SHP77 treated with DMSO at 0.1 percent for 48 hours (cell line): ENCODE measurements around the gene COMMD10.
"Not testable (repeated sequence)": the region's sequence is repeated elsewhere in the genome, so short reads cannot be mapped to it uniquely, and the experiment has no call there.

ENCODE experiments used
- DNase-seq: peaks from one replicate; lab custom pipeline; 2025; lab: John Stamatoyannopoulos, UW

COMMD10 gene

DNA sequence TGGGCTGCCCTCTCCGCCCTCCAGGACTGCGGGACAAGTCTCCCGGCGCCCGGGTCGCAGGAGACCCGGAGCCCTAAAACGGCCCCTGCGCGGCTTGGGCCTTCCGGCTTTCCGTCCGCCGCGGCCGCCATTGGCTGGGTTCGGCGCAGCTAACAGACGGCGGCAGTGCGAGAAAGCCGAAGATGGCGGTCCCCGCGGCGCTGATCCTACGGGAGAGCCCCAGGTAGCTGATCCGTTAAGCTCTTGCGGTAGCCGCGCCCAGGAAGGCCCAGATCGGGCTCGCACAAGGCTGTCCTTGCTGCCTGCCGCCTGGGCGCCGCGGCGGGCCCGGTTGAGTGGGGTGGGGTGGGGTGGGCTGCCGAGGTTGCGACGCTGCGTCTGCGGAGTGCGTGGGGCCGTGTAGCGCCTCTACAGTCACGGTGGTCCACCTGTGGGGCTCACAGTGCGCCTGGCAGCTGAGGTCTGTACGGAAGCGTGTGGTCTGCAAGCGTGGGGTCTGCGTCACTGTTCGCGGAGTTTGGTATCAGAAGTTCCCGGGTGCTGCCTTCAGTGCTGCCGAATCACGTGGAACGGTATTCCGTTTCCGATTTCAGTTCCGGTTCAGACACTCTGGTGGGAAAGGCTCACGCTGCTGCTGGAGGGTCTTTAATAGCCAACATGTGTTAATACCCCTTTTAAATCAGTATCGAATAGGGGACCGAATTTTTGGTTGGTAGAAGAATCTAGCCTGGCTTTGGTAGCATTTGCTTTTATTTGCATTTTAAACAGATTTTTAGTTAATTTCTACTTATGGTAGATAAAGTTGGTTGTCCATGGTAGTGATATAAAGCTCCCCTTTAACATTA, at the start of gene COMMD10:
TSS of gene COMMD10 (plus strand) at position 155 of the 845 bp plus-strand sequence.
- DNase-seq: peak; percentile 43

DNA sequence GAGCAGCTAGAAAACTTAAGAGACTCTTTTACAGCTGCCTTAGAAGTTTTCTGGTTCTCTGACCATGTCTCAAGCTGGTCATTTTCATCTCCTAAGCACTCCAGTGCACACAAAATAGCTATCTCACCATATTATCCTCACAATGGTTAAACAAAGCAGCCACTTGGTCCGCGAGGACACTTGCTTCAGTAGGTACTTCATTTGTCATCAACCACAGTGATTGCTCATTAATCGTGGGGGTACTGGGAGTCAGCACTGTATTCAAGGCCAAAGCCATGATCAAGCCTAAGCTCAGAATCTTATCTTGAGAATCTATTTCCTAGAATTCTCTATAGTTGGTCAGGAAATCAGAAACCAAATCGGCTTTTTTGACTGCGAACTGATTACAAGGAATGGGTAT, 49.7 kb upstream of the COMMD10 start:
- no peak for DNase-seq

DNA sequence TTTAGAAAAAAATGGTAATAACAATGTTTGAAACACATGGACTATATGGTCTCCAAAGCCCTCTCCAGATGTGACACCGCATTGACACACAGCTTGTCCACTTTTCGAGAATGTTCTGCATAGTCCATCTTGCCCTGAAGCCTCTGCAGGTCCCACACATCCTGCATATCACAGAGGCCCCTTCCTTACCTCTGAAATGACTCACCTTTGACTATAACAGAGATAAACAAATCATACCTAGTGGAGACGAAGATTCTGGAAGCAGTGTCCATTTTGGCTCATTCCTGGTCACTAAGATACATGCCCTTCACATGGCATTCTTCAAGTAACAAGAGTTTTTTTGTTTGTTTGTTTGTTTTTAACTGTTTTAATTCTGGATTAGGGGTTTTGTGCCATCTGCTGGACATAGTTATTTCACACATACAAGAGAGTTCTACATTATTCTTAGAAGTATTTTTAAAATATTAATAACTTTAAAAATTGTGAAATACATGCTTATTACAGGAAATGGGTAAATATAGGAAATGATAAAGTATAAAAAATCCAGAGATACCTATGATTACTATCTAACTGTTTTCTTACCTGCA, 47.5 kb upstream of the COMMD10 start:
- no peak for DNase-seq

DNA sequence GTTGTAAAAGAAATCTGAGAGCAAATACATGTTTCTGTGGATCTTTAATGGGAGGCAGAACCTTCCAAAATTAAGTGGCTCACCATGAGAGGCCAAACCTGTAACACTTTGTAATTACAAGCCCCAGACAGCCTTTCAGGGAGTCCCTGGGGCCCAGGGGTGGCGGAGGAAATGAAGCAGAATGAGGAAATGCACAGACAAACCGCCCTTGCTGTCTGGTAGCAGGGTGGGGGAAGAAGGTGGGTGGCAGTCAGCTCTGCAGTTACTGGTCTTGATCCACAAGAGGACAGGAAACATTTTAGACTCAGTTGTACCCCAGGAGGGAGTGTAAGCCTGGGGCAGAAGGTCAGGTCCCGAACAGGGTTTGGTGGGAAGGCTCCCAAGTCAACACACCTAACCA, 46.0 kb upstream of the COMMD10 start:
- DNase-seq: no peak

DNA sequence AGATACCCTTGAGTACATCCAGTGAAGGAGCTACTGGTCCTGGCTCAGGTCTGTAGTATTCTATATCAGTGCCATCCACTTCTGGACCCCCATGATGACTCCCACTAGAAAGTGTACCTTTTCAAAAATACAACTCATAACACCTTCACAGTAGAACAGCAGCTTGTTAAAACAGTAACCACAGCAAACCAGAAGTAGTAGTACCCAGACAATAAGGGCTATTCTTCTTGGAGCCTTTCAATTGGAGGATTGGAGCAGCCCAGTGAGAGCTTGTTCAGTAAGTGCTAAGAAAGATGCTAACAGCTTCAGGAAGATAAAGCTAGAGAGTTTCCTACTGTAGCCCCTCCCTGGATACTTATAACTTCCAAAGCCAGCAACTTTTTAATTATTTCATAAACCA, 42.5 kb upstream of the COMMD10 start:
- DNase-seq: no peak

DNA sequence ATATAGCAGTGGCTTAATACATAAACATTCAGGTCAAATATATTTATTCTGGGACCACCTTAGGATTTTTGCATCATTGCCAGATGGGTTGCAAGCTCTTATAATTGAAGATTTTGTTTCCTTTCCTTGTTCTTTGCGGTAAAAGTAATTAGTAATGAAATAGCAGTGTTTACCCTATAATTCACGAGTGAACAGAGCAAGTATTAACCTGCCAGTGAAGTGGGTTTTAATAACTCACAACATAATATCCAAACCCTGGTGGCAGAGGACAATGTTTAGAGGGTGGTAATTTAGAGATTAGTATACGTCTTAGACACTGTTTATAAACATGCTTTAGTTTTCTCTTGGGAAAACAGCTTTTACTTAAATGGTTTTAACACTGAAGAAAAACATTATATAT, 40.8 kb upstream of the COMMD10 start:
- no peak for DNase-seq

DNA sequence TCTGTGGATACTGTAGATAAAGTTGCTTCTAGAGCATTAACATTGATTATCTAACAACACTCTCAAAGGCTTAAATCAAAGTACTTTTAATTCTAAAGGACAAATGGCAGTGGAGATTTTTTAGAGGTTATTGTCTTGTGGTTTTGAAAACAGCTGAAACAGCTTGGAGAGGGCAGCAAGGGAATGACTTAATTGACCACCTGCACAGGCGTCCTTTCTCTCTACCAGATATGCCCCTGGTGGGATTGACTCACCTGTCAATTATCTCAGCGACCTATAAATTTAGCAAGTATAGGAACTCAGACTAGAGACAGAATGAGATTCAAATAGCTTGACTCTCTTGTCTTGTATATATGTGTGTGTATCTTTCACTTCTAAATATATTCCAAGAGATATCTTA, 39.0 kb upstream of the COMMD10 start:
- no peak for DNase-seq

DNA sequence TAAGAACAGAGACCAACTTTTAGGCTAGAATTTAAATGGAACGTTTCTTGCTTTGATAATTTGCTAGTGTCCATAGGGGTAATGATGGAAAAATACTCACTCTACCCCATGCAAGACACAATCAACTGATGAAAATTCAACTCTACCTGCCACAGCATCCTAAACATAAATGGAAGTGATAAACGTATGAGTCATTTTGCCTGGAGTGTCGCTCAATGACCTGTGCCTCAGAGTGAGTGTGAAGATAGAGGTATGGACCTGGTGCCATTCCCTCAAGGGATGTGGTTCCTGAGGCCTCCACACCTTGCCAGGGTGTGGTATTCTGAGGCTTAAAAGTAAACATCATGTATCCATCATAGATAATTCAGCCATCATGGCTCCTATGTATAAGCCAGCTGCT, 38.6 kb upstream of the COMMD10 start:
- DNase-seq: no peak

DNA sequence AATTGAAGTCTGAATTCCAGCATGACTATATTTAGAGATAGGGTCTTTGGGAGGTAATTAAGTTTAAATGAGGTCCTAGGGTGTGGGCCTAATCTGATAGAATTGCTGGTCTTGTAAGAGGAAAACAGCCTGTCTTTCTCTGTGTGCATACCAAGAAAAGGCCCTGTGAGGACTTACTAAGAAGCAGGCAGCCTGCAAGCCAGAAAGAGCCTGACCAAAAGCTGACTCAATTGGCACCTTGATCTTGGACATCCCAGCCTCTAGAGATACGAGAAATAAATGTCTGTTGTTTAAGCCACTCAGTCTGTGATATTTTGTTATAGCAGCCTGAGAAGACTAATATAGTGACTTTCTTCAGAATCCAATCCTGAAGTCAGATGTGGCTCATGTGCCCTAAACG, 38.0 kb upstream of the COMMD10 start:
- DNase-seq: no peak

DNA sequence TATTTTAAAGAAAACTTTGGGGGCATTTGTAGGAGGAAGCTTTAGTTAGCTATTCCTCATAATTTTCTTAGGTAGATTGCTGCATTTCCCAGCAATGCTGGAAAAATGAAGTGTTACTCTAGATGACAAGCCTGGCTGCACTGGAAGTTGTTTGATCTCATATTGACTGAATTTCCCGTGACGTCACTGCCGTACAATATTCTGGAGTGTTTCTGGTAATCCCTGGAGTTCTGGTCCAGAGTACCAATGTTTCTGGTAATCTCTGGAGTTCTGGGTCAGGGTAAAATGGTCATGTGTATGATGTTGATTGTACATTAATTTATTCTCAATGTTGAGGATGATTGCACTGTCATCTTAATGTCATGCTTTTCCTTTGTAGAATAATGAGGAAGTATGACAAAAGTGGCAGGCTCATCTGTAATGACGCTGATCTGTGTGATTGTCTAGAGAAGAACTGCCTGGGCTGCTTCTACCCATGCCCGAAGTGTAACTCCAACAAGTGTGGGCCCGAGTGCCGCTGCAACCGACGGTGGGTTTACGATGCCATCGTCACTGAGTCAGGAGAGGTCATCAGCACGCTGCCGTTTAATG, 26.4 kb upstream of the COMMD10 start:
- DNase-seq: no peak

DNA sequence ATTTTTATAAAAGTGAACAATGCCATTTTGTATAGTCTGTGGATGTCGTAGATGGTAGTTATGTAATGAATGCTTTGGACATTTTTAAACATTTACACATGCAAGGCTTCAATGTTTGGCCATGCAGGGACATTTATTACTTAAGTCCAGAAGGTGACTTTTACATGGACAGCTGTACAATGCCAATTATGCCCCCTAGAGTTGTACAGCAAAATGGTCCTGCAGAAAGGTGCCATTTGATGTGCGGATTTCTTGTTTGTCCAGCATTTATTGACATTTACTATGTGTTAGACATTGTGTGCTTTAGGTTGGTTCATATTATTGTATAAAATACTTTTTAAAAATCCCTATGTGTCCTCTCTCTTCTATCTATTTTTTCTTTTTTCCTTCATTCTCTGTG, 22.5 kb upstream of the COMMD10 start:
- DNase-seq: no peak

DNA sequence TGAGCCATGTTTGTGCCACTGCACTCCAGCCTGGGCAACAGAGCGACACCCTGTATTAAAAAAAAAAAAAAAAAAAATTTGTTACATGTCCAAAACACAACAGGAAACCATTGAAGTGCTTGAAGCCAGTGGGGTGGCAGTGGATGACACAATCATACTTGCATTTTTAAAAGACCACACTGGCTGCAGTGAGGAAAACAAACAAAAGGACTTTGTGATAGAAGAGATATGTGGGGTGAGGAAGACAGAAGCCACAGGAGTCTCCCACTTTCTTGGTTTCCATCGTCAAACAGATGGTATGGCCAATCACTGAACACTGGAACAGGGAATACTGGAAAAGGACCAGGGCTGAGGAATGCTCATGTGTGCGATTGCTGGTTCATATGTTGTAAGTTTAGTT, 20.9 kb upstream of the COMMD10 start:
- DNase-seq: no peak

DNA sequence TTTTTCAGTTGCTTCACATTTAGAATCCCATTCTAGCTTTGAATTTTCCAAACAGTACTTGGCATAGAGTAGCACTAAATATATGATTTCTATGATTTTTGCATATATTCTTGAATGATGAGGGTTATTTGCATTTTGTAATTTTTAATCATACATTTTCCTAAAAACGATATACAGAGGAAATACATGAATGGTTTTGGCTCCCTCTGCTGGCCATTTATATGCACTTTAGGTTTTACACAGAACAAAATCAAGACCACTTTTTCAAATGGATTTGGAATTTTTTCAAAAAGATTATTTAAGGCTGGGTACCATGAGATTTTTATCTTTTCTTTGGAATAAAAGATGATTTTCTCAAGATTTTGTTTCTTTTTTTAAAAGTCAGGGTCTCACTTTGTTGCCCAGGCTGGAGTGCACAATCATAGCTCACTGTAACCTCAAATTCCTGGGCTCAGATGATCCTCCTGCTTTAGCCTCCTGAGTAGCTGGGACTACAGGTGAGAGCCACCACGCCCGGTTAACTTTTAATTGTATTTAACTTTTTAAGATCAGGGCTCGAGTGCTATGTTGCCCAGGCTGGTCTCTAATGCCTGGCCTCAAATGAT, 16.7 kb upstream of the COMMD10 start:
- DNase-seq: peak; percentile 8

DNA sequence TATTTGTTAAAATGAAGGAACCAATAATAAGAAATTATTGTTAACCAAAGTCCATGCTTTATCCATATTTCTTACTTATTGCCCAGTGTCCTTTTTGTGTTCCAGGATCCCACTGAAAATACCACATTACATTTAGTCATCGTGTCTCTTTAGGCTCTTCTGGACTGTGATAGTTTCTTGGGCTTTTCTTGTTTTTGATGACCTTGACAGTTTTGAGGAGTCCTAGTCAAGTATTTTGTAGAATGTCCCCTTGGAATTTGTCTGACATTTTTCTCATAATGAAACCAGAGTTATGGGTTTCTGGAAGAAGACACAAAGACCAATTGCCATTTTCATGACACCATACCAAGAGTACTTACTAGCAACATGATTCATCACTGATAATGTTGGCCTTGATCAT, 13.6 kb upstream of the COMMD10 start:
- DNase-seq: no peak

DNA sequence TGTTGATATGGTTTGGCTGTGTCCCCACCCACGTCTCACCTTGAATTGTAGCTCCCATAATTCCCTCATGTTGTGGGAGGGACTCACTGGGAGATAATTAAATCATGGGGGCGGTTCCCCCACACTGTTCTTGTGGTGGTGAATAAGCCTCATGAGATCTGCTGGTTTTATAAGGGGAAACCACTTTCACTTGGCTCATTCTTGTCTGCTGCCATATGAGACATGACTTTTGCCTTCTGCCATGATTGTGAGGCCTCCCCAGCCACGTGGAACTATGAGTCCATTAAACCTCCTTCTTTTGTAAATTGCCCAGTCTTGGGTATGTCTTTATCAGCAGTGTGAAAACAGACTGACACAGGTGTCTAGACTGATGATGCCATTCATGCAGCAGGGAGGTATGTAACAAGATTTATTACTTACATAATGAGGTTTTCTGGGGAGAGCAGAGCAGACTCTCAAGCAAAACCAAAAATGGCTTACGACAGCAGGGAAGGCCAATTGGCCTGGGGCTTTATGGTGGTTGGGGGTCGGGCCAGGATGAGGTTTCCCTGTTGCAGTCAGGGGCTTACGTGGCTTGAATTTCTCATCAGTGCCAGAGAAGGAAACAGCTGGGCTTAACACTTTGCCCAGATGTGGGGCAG, 9.5 kb upstream of the COMMD10 start:
- DNase-seq: no peak

DNA sequence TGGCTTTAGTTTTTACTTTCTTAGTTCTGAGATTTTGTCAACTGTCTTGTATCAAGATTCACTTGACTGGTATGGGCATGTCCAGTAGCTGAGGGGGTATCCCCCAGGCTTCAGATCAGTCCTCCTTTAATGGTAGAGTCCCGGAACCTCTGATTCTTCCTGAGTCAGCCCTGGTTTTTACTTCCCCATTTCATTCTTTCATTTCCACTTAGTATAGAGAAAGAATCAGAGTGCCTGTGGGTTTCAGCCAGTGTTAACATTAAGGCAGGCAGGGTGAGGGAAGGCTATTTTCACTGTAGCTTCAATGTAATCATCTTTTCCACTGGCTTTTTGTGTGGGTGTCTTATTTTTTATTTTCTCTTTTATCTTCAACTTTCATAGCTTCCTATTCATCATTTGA, 8.3 kb upstream of the COMMD10 start:
- no peak for DNase-seq

DNA sequence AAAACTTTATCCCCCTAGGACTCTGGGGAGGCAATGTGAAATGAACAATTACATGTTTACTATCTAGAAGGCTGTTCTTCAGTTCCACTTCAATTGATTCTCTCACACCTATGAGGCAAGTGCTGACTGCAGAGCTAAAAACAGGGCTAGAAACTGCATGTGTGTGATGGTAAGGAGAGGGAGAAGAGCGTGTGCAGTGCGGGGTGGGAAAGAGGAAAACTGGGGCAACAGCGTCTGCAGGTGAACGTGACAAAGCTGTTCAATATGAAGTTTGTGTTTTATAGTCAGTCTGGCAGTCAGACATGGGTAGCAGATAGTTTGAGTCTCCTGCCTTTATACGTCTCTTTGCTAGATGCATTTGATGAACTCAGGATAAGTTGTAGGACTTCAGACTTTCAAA, 6.6 kb upstream of the COMMD10 start:
- DNase-seq: no peak

DNA sequence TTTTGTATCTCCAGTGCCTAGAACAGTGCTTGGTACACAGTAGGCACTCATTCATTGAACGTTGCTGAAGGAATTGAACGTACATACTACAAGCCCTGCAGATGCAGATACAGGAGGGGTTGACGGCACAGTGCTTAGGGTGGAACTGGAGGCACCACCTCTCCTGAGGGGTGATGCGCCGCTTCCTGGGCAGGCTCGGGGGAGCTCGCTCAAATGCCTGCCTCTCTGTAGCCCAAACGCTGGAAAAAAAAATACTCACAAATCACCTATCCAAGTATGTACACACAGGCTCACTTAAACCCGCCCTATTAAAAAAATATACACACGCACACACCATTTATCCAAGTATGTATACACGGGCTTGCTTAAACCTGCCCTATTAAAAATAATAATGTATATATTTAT, 536 bp upstream of the COMMD10 start:
- DNase-seq: no peak

DNA sequence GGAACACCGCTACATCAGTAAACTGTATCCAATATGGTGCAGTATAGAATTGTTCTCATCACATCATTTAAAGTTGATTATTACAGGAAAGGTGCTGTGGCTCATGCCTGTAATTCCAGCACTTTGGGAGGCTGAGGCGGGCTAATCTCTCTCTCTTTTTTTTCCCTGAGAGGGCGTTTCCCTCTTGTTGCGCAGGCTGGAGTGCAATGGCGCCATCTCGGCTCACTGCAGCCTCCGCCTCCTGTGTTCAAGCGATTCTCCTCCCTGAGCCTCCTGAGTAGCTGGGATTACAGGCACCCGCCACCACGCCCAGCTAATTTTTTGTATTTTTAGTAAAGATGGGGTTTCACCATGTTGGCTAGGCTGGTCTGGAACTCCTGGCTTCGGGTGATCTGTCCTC, 1.5 kb downstream of the COMMD10 start:
- DNase-seq: not testable (repeated sequence)

DNA sequence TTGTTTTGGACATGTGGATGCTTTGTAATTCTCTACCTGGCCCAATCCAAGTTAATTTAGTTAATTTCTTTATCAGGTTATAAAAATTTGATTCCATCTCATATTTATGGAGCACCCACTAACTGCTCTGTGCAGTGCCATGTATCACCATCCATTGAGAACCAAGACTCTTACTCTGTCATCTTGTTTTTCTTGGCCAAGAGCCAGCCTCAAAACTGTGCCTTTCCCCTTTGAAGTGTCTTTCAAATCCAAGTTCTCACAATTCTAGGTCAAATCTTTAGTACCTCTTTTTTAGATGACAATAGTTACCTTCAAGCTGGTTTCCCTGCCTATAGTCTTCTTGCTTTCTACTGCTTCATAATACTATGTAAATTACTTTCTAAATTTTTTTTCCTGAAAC, 3.2 kb downstream of the COMMD10 start:
- no peak for DNase-seq

DNA sequence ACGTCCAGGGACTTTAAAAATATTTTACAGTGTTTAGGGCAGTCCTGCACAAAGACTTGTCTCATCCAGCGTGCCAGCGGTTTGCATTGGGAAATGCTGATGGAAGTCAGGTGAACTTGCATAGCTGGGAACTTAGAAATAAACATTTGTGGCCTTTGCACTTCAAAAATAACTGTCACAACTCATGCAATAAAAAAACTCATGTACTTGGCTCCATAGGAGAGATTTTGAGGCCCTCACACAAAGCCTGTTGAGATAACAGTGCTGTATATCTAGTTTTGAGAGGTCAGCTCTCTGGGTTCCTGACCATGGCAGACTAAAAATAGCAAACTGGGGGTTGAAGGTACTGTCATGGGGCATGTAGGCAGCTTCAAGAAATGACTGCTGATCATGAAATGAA, 5.5 kb downstream of the COMMD10 start:
- no peak for DNase-seq

DNA sequence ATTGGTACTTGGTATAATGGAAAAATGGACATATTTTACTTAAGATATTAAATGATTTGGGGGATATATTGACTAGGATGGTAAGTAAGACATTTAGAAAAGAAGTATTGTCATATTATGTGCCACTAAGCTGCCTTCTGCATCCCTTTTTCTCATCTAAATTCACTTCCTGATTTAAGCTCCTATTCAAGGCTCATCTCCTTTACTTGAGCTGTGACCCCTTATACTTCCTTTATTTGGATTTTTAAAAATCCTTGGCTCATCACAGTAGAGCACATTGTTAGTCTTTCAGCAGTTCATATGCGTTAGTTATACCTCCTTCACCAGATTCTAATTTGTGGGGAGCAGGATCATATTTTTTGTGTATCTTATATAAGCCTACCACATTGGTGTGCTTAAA, 6.6 kb downstream of the COMMD10 start:
- no peak for DNase-seq

DNA sequence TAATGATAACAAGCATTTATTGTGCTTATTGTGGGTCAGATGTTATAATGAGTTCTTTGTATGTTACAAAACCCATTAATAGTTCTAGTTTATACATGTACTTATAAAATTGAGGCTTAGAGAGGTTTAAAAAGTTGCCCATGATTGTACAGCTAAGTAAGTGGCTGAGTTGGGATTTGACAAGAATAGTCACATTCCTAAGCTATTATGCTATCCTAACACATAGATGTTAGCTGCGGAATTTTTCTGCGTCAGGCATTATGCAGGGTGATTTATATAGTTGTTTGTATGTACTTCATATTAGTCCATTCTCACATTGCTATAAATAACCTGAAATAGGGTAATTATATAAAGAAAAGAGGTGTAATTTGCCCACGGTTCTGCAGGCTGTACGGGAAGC, 12.5 kb downstream of the COMMD10 start:
- DNase-seq: no peak
